Erythroblast (primary cell): ENCODE data around the gene CRLF2.
"Not testable (repeated sequence)": the region's sequence is repeated elsewhere in the genome, so short reads cannot be mapped to it uniquely, and the experiment has no call there.

Source experiments
- GATA1 ChIP-seq: IDR thresholded peaks from 2 replicates; pipeline ENCODE4 v1.6.1; 2011; ENCODE audit warnings: low read depth, mild to moderate bottlenecking, control low read depth, low read length, moderate library complexity
- POLR2A ChIP-seq: IDR thresholded peaks from 2 replicates; pipeline ENCODE4 v1.6.1; 2011; ENCODE audit warnings: mild to moderate bottlenecking, low read length

GRCh38 chrX:1171915-1172314 lies 40.5 kb downstream of the CRLF2 start:
- not testable (repeated sequence) for TF ChIP-seq POLR2A, GATA1
